ENCODE measurements around the gene OR4D6. TPM values are rescaled to one million over a fixed set of nuclear protein-coding genes. Genes with fewer than 3 reads are reported as not detected.
"Not testable (repeated sequence)": the region's sequence is repeated elsewhere in the genome, so short reads cannot be mapped to it uniquely, and the experiment has no call there.

The OR4D6 gene
- polyA plus RNA-seq, 2 donors: not detected

- WGBS, 2 donors: 64 to 65% methylated on average over 4 of the region's 4 CpGs
These were observed 26.7 kb upstream of the OR4D6 start for GRCh38 chr11:59429924-59430516.

GRCh38 chr11:59436169-59436568 is 20.6 kb upstream of the OR4D6 start, which contains the start of gene OR5A1:
Gene OR5A1 (plus strand): TSS chr11:59436469. CDS start chr11:59443169, 6,700 bp downstream.
- Histone ChIP-seq H3K9me3 (ENCODE audit: control insufficient read depth in 2 of 2, insufficient read depth in 1 of 2, low read depth in 1 of 2, low read length in 1 of 2) (no peaks in the 10 kb centered on the region), H3K27me3 (ENCODE audit: control insufficient read depth in 1 of 2, insufficient read depth in 2 of 2, low read length in 2 of 2) (no peaks in the 10 kb centered on the region), H3K27ac (ENCODE audit: low read depth in 2 of 2, low read length in 1 of 2) (no peak within 1 kb of the TSS), H3K4me1 (ENCODE audit: control insufficient read depth in 2 of 2, insufficient read depth in 2 of 2, low read length in 1 of 2) (no peaks in the 10 kb centered on the region), H3K4me3 (ENCODE audit: low read depth in 1 of 2, low read length in 2 of 2) (no peak within 1 kb of the TSS), H3K36me3 (ENCODE audit: control insufficient read depth in 2 of 2, insufficient read depth in 2 of 2, low read length in 1 of 2) (no peaks in the 10 kb centered on the region)
- 72 to 75% methylated on average over 3 of the region's 3 CpGs for WGBS, 2 donors

More at GRCh38 chr11:59429924-59430516, 26.7 kb upstream of the OR4D6 start:
- Histone ChIP-seq H3K4me3 (ENCODE audit: low read depth in 1 of 2, low read length in 2 of 2) (no peak overlapping the region), H3K4me1 (ENCODE audit: control insufficient read depth in 2 of 2, insufficient read depth in 2 of 2, low read length in 1 of 2) (no peaks in the 10 kb centered on the region), H3K9me3 (ENCODE audit: control insufficient read depth in 2 of 2, insufficient read depth in 1 of 2, low read depth in 1 of 2, low read length in 1 of 2) (no peaks in the 10 kb centered on the region), H3K27ac (ENCODE audit: low read depth in 2 of 2, low read length in 1 of 2) (no peak overlapping the region), H3K36me3 (ENCODE audit: control insufficient read depth in 2 of 2, insufficient read depth in 2 of 2, low read length in 1 of 2) (no peaks in the 10 kb centered on the region), H3K27me3 (ENCODE audit: control insufficient read depth in 1 of 2, insufficient read depth in 2 of 2, low read length in 2 of 2) (no peaks in the 10 kb centered on the region)

DNA sequence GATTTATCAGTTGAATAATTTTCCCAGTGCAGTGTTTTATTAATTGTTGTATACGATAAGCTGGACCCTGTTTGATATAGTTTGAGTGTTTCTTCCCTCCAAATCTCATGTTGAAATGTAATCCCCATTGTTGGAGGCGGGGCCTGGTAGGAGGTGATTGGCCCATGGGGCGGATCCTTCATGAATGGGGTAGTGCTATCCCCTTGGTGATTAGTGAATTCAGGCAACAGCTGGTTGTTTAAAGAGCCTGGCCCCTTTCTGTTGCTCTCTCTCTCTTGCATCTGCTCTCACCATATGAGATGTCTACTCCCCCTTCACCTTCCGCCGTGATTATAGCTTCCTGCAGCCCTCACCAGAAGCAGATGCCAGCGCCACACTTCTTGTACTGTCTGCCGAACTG is 19.0 kb upstream of the OR4D6 start:
- no peaks in the 10 kb centered on the region for H3K9me3 ChIP-seq (ENCODE audit: control insufficient read depth in 2 of 2, insufficient read depth in 1 of 2, low read depth in 1 of 2, low read length in 1 of 2)
- WGBS, 2 donors: 79 to 81% methylated on average over 7 of the region's 7 CpGs
- H3K36me3 ChIP-seq (ENCODE audit: control insufficient read depth in 2 of 2, insufficient read depth in 2 of 2, low read length in 1 of 2): no peaks in the 10 kb centered on the region
- H3K27ac ChIP-seq (ENCODE audit: low read depth in 2 of 2, low read length in 1 of 2): no peak overlapping the region
- H3K4me1 ChIP-seq (ENCODE audit: control insufficient read depth in 2 of 2, insufficient read depth in 2 of 2, low read length in 1 of 2): no peaks in the 10 kb centered on the region
- H3K27me3 ChIP-seq (ENCODE audit: control insufficient read depth in 1 of 2, insufficient read depth in 2 of 2, low read length in 2 of 2): no peaks in the 10 kb centered on the region
- no peak overlapping the region for H3K4me3 ChIP-seq (ENCODE audit: low read depth in 1 of 2, low read length in 2 of 2)

DNA sequence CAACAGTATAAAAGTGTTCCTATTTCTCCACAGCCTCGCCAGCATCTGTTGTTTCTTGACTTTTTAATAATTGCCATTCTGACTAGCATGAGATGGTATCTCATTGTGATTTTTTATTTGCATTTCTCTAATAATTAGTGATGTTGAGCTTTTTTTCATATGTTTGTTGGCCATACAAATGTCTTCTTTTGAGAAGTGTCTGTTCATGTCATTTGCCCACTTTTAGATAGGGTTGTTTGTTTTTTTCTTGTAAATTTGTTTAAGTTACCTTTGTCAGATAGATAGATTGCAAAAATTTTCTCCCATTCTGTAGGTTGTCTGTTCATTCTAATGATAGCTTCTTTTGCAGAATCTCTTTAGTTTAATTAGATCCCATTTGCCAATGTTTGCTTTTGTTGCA is 11.1 kb upstream of the OR4D6 start:
- not testable (repeated sequence) for H3K4me1 ChIP-seq (ENCODE audit: control insufficient read depth in 2 of 2, insufficient read depth in 2 of 2, low read length in 1 of 2); H3K27ac ChIP-seq (ENCODE audit: low read depth in 2 of 2, low read length in 1 of 2); H3K4me3 ChIP-seq (ENCODE audit: low read depth in 1 of 2, low read length in 2 of 2); H3K9me3 ChIP-seq (ENCODE audit: control insufficient read depth in 2 of 2, insufficient read depth in 1 of 2, low read depth in 1 of 2, low read length in 1 of 2); H3K36me3 ChIP-seq (ENCODE audit: control insufficient read depth in 2 of 2, insufficient read depth in 2 of 2, low read length in 1 of 2); H3K27me3 ChIP-seq (ENCODE audit: control insufficient read depth in 1 of 2, insufficient read depth in 2 of 2, low read length in 2 of 2)
- 65 to 77% methylated on average over 1 of the region's 1 CpG for WGBS, 2 donors

- Histone ChIP-seq H3K27ac (ENCODE audit: low read depth in 2 of 2, low read length in 1 of 2) (no peak overlapping the region), H3K36me3 (ENCODE audit: control insufficient read depth in 2 of 2, insufficient read depth in 2 of 2, low read length in 1 of 2) (no peaks in the 10 kb centered on the region), H3K4me1 (ENCODE audit: control insufficient read depth in 2 of 2, insufficient read depth in 2 of 2, low read length in 1 of 2) (no peaks in the 10 kb centered on the region), H3K9me3 (ENCODE audit: control insufficient read depth in 2 of 2, insufficient read depth in 1 of 2, low read depth in 1 of 2, low read length in 1 of 2) (no peaks in the 10 kb centered on the region), H3K4me3 (ENCODE audit: low read depth in 1 of 2, low read length in 2 of 2) (no peak overlapping the region), H3K27me3 (ENCODE audit: control insufficient read depth in 1 of 2, insufficient read depth in 2 of 2, low read length in 2 of 2) (no peaks in the 10 kb centered on the region)
- WGBS, 2 donors: 70 to 71% methylated on average over 2 of the region's 2 CpGs
These were observed 8.3 kb upstream of the OR4D6 start for GRCh38 chr11:59448484-59448883.

DNA sequence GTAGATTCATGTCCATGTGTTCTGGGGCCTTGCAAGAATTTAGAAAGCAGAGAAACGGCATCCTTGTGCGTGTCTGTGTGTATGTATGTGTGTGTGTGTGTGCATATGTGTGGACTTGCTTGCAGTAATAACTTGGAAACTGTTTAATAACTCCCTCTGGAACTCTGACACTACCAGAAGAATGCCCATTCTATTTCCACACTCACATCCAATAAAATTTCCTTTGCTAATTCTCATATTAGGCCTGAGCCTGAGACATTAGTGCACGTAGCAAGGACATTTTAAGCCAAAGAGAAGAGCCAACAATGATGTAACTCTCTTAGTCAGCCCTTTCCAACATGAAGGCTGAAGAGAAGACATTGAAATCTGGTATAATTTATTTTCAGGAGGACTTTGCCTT is 3.2 kb downstream of the OR4D6 start:
- H3K4me1 ChIP-seq (ENCODE audit: control insufficient read depth in 2 of 2, insufficient read depth in 2 of 2, low read length in 1 of 2): peaks cover 0 to 2% of the 10 kb centered on the region in 2 donors
- no peak overlapping the region for H3K27ac ChIP-seq (ENCODE audit: low read depth in 2 of 2, low read length in 1 of 2)
- 72 to 83% methylated on average over 3 of the region's 3 CpGs for WGBS, 2 donors
- no peaks in the 10 kb centered on the region for H3K27me3 ChIP-seq (ENCODE audit: control insufficient read depth in 1 of 2, insufficient read depth in 2 of 2, low read length in 2 of 2)
- no peaks in the 10 kb centered on the region for H3K9me3 ChIP-seq (ENCODE audit: control insufficient read depth in 2 of 2, insufficient read depth in 1 of 2, low read depth in 1 of 2, low read length in 1 of 2)
- no peak overlapping the region for H3K4me3 ChIP-seq (ENCODE audit: low read depth in 1 of 2, low read length in 2 of 2)
- no peaks in the 10 kb centered on the region for H3K36me3 ChIP-seq (ENCODE audit: control insufficient read depth in 2 of 2, insufficient read depth in 2 of 2, low read length in 1 of 2)

- Histone ChIP-seq H3K4me1 (ENCODE audit: control insufficient read depth in 2 of 2, insufficient read depth in 2 of 2, low read length in 1 of 2) (no peaks in the 10 kb centered on the region), H3K4me3 (ENCODE audit: low read depth in 1 of 2, low read length in 2 of 2) (no peak overlapping the region), H3K27ac (ENCODE audit: low read depth in 2 of 2, low read length in 1 of 2) (no peak overlapping the region), H3K27me3 (ENCODE audit: control insufficient read depth in 1 of 2, insufficient read depth in 2 of 2, low read length in 2 of 2) (no peaks in the 10 kb centered on the region), H3K9me3 (ENCODE audit: control insufficient read depth in 2 of 2, insufficient read depth in 1 of 2, low read depth in 1 of 2, low read length in 1 of 2) (no peaks in the 10 kb centered on the region), H3K36me3 (ENCODE audit: control insufficient read depth in 2 of 2, insufficient read depth in 2 of 2, low read length in 1 of 2) (no peaks in the 10 kb centered on the region)
- WGBS, 2 donors: 36 to 44% methylated on average over 5 of the region's 5 CpGs
These were observed 6.5 kb downstream of the OR4D6 start for GRCh38 chr11:59463190-59463641.

DNA sequence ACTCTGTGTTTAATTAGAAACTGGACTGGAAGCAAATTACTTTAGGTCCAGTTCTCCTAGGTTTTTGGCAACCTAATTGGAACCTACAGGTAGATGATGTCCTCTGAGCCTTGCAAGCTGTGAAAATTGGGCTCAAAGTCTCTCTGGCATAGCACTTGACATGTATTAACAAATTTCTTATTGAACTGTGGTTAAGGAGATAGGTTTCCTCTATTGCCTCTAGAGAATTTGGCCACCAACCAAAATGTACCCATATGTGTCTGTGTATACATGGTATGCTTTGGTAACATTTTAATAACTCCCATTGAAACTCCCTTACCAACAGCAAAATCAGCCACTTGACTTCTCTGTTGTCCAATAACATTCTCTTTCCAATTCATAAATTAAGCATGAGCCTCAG is 16.3 kb downstream of the OR4D6 start, which contains the start of gene OR4D10:
Gene OR4D10, plus strand, starts transcription at position 301 of the 400 bp plus-strand sequence. CDS start 4,115 bp downstream, outside the sequence.
- H3K27me3 ChIP-seq (ENCODE audit: control insufficient read depth in 1 of 2, insufficient read depth in 2 of 2, low read length in 2 of 2): no peaks in the 10 kb centered on the region
- H3K9me3 ChIP-seq (ENCODE audit: control insufficient read depth in 2 of 2, insufficient read depth in 1 of 2, low read depth in 1 of 2, low read length in 1 of 2): no peaks in the 10 kb centered on the region
- no peaks in the 10 kb centered on the region for H3K4me1 ChIP-seq (ENCODE audit: control insufficient read depth in 2 of 2, insufficient read depth in 2 of 2, low read length in 1 of 2)
- no peak within 1 kb of the TSS for H3K27ac ChIP-seq (ENCODE audit: low read depth in 2 of 2, low read length in 1 of 2)
- H3K36me3 ChIP-seq (ENCODE audit: control insufficient read depth in 2 of 2, insufficient read depth in 2 of 2, low read length in 1 of 2): no peaks in the 10 kb centered on the region
- no peak within 1 kb of the TSS for H3K4me3 ChIP-seq (ENCODE audit: low read depth in 1 of 2, low read length in 2 of 2)

DNA sequence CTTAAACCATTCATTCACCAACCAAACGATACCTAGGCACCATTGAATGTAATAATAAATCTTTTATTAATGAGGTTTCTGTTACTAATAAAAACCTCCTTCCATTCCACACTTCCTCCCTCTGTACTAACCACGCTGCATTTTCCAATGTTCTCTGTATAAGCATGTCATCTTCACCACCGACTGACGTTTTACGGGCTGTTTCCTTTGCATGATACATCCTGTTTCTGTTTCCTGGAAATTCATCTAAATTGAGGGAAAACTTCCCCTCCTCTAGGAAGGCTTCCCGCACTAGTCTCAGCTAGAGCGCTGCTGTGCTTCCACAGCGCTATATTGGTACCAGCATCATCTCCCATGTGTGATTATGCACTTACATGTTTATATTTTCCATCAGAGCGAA is 18.4 kb downstream of the OR4D6 start:
- no peaks in the 10 kb centered on the region for H3K4me1 ChIP-seq (ENCODE audit: control insufficient read depth in 2 of 2, insufficient read depth in 2 of 2, low read length in 1 of 2)
- H3K27me3 ChIP-seq (ENCODE audit: control insufficient read depth in 1 of 2, insufficient read depth in 2 of 2, low read length in 2 of 2): no peaks in the 10 kb centered on the region
- no peaks in the 10 kb centered on the region for H3K36me3 ChIP-seq (ENCODE audit: control insufficient read depth in 2 of 2, insufficient read depth in 2 of 2, low read length in 1 of 2)
- H3K9me3 ChIP-seq (ENCODE audit: control insufficient read depth in 2 of 2, insufficient read depth in 1 of 2, low read depth in 1 of 2, low read length in 1 of 2): no peaks in the 10 kb centered on the region
- WGBS, 2 donors: 61 to 62% methylated on average over 9 of the region's 9 CpGs
- H3K27ac ChIP-seq (ENCODE audit: low read depth in 2 of 2, low read length in 1 of 2): no peak overlapping the region
- no peak overlapping the region for H3K4me3 ChIP-seq (ENCODE audit: low read depth in 1 of 2, low read length in 2 of 2)

DNA sequence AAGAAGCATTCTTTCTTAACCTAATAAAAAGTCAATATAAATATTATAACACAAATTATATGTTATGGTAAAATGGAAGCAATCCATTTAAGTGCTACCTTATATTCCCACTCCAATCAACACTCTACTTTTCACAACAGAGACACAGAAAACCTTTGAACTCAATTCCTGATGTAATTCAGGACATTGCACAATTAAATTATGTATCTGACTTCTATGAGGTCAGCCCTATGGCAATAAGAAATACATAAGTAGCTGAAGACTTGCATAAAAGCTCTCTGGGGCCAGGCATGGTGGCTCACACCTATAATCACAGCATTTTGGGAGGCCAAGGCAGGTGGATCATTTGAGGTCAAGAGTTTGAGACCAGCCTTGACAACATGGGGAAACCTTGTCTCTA is 23.1 kb downstream of the OR4D6 start:
- Histone ChIP-seq H3K4me1 (ENCODE audit: control insufficient read depth in 2 of 2, insufficient read depth in 2 of 2, low read length in 1 of 2) (no peaks in the 10 kb centered on the region), H3K27ac (ENCODE audit: low read depth in 2 of 2, low read length in 1 of 2) (no peak overlapping the region), H3K36me3 (ENCODE audit: control insufficient read depth in 2 of 2, insufficient read depth in 2 of 2, low read length in 1 of 2) (no peaks in the 10 kb centered on the region), H3K9me3 (ENCODE audit: control insufficient read depth in 2 of 2, insufficient read depth in 1 of 2, low read depth in 1 of 2, low read length in 1 of 2) (no peaks in the 10 kb centered on the region), H3K4me3 (ENCODE audit: low read depth in 1 of 2, low read length in 2 of 2) (no peak overlapping the region), H3K27me3 (ENCODE audit: control insufficient read depth in 1 of 2, insufficient read depth in 2 of 2, low read length in 2 of 2) (no peaks in the 10 kb centered on the region)

All from esophagus (tissue), 2 donors.